NB4 (cell line): ENCODE results near the gene PRKACB.
"Not testable (repeated sequence)": the region's sequence is repeated elsewhere in the genome, so short reads cannot be mapped to it uniquely, and the experiment has no call there.

ENCODE experiments used
- DNase-seq: peaks from one replicate; pipeline ENCODE4 v3.0.0; 2010; ENCODE audit warnings: low read depth
- H3K4me3 ChIP-seq: one replicate; pipeline ENCODE4 v1.5.1; 2011; ENCODE audit warnings: mild to moderate bottlenecking, low read depth, low read length, moderate library complexity
- CTCF ChIP-seq: IDR thresholded peaks from one replicate; pipeline ENCODE4 v1.5.1; 2012; ENCODE audit warnings: low read depth, low read length
- MAX ChIP-seq: IDR thresholded peaks from 2 replicates; pipeline ENCODE4 v1.6.1; 2011; ENCODE audit warnings: low read depth, low read length
- MYC ChIP-seq: IDR thresholded peaks from 2 replicates; pipeline ENCODE4 v1.6.1; 2011; ENCODE audit warnings: low read depth, low read length
- POLR2A ChIP-seq: IDR thresholded peaks from 2 replicates; pipeline ENCODE4 v1.6.1; 2011; ENCODE audit warnings: mild to moderate bottlenecking; ENCODE audit not compliant: insufficient read length; ENCODE audit errors: extremely low read depth

Gene PRKACB

GRCh38 chr1:84277343-84278059 is 133.4 kb downstream of the PRKACB start:
- DNase-seq, result no peak
- no peak overlapping the region for H3K4me3 ChIP-seq
- no peak for TF ChIP-seq MAX

- DNase-seq, result no peak
- TF ChIP-seq POLR2A, result no peak
- no peak overlapping the region for H3K4me3 ChIP-seq
Measured at GRCh38 chr1:84278905-84279304, 134.8 kb downstream of the PRKACB start.

- TF ChIP-seq MAX (no peak), MYC (no peak), CTCF (no peak), POLR2A (no peak)
- no peak overlapping the region for H3K4me3 ChIP-seq
- no peak for DNase-seq
Measured at GRCh38 chr1:84280912-84281311, 136.8 kb downstream of the PRKACB start.

GRCh38 chr1:84282780-84283333 is 138.8 kb downstream of the PRKACB start:
- DNase-seq, result no peak
- no peak for TF ChIP-seq MYC
- TF ChIP-seq MAX, result no peak
- TF ChIP-seq POLR2A, result no peak
- TF ChIP-seq CTCF, result no peak
- H3K4me3 ChIP-seq, result no peak overlapping the region

- TF ChIP-seq MYC (no peak), MAX (no peak), POLR2A (no peak), CTCF (no peak)
- no peak for DNase-seq
- no peak overlapping the region for H3K4me3 ChIP-seq
Measured at GRCh38 chr1:84283381-84283780, 139.3 kb downstream of the PRKACB start.

- no peak overlapping the region for H3K4me3 ChIP-seq
- TF ChIP-seq MAX (no peak), MYC (no peak), CTCF (no peak), POLR2A (no peak)
- DNase-seq, result no peak
Measured at GRCh38 chr1:84286071-84286470, 142.0 kb downstream of the PRKACB start.

GRCh38 chr1:84287389-84287788 is 143.3 kb downstream of the PRKACB start:
- H3K4me3 ChIP-seq, DNase-seq: not testable (repeated sequence)
